Measurements from ENCODE around the gene GCN1. TPM values are rescaled to one million over a fixed set of nuclear protein-coding genes. Genes with fewer than 3 reads are reported as not detected.
"Not testable (repeated sequence)": the region's sequence is repeated elsewhere in the genome, so short reads cannot be mapped to it uniquely, and the experiment has no call there.

The GCN1 gene
- total RNA-seq, 2 donors from 2014 or later: 50.2 to 52.5 TPM

GRCh38 chr12:120216742-120217605 is 22.5 kb upstream of the GCN1 start:
- intact Hi-C loops (cut with DNase I): no loop called here
- DNase-seq (ENCODE audit: low spot score): no peak

GRCh38 chr12:120215766-120216735 is 21.5 kb upstream of the GCN1 start:
- DNase-seq (ENCODE audit: low spot score): no peak
- intact Hi-C loops (cut with DNase I): no loop called here

DNA sequence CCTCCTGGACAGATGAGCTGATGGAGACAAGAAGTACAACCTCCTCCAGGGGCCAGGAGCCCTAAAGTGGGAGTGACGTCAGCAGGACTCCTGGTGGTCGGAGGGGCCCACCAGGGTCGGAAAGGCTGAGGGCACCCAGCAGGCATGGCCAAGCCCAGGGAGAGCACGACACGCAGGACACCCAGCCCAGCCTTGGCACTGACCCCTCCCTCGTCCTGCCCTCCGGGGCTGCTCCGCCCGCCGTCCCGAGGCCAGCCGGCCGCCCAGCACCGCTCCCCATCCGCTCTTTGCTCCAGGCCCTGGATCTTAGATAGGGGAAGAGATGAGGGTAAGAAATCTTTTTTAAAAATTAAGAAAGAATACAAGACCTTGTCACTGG is 20.8 kb upstream of the GCN1 start:
- DNase-seq (ENCODE audit: low spot score): no peak
- intact Hi-C loops (cut with DNase I): no loop called here

DNA sequence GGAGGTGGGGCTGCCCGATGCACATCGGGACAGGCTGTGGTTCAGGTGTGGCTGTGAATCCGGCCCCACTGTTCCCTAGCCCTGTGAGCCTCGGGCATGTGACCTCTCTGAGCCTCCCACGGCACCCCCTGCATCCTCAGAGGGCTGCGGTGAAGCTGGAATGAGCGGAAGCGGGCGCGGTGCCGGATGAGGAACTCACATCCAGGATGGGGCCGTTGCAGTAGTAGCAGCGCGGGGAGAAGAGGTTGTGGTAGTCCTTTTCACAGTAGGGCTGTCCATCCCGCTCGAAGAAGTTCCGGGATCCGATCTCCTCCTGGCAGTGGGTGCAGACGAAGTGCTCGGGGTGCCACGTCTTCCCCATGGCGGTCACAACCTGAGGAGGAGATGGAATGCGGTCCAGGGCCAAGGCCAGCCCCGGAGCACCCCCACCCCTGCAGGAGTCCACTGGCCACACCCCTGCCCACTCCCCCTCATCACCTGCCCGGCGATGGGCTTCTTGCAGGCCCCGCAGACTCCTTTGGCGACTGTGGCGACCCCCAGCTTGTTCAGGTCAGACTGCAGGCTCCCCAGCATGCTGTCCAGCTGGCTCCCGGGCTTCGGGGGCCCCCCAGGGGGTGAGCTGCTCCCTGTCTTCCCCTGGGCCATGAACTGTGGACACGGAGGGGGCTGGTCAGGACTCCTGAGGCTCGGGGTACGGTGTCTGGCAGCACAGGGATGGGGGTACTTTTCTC is 20.3 kb upstream of the GCN1 start:
- DNase-seq (ENCODE audit: low spot score): no peak
- intact Hi-C loops (cut with DNase I): no loop called here

- no peak for DNase-seq (ENCODE audit: low spot score)
- intact Hi-C loops (cut with DNase I): no loop called here
Measured at GRCh38 chr12:120213758-120214157, 19.2 kb upstream of the GCN1 start.

- DNase-seq (ENCODE audit: low spot score); intact Hi-C loops (cut with DNase I): not testable (repeated sequence)
Measured at GRCh38 chr12:120213182-120213581, 18.7 kb upstream of the GCN1 start.

DNA sequence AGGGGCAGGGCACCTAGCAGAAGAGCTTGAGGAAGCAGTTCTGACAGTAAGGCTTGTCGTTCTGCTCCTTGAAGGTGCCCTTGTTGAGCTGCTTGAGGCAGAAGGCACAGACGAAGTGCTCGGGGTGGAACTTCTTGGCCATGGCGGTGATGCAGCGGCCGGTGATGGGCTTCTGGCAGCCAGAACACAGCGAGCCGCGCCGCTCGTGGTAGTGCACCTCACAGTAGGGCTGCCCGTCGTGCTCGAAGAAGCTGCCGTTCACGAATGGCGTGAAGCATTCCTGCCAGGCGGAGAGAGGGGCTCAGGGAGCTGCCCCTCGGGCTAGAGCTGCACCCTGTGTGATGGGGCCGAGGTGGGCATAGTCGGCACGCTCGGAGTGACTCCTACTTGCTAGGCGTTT is 17.8 kb upstream of the GCN1 start:
- intact Hi-C loops (cut with DNase I): no loop called here
- DNase-seq (ENCODE audit: low spot score): no peak

GRCh38 chr12:120211904-120212283 is 17.4 kb upstream of the GCN1 start:
- DNase-seq (ENCODE audit: low spot score): no peak
- intact Hi-C loops (cut with DNase I): no loop called here

DNA sequence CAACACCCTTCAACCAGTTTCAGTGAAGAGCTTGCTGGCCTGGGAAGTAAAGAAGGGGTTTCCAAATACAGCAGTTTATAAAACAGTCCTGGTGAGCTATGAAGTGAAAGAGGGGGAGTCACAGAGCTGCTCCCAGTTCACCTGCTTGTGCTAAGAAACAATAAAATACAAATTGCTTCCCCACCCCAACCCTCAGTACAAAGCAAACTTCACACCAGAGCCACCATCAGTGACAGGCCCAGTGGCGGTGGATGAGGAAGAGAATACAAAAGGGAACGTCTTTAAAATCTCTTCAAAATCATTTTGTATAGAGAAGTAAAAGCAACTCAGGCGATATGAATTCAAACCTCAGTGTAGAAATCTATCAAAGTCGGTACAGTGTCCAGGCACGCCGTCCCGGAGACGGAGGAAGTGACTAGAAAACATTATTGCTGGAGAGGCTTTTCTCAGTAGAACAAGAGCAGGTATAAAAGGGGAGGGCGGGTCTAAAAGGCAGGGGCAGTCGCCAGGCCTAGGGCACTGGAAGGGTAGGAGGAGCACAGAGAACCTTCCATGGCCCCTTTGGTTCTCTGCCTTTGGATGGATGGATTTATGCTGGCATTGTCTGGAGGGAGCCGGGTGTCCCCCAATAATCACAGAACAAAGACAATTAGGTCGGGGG is 16.9 kb upstream of the GCN1 start:
- intact Hi-C loops (cut with DNase I): no loop called here
- DNase-seq (ENCODE audit: low spot score): no peak

- intact Hi-C loops (cut with DNase I): no loop called here
- DNase-seq (ENCODE audit: low spot score): no peak
Measured at GRCh38 chr12:120209851-120210250, 15.3 kb upstream of the GCN1 start.

GRCh38 chr12:120207227-120207626 is 12.7 kb upstream of the GCN1 start:
- intact Hi-C loops (cut with DNase I): no loop called here
- DNase-seq (ENCODE audit: low spot score): no peak

- intact Hi-C loops (cut with DNase I); DNase-seq (ENCODE audit: low spot score): not testable (repeated sequence)
Measured at GRCh38 chr12:120206781-120207180, 12.3 kb upstream of the GCN1 start.

- no peak for DNase-seq (ENCODE audit: low spot score)
- intact Hi-C loops (cut with DNase I): no loop called here
Measured at GRCh38 chr12:120206228-120206627, 11.7 kb upstream of the GCN1 start.

GRCh38 chr12:120204171-120204570 is 9.7 kb upstream of the GCN1 start:
- intact Hi-C loops (cut with DNase I): no loop called here
- no peak for DNase-seq (ENCODE audit: low spot score)

DNA sequence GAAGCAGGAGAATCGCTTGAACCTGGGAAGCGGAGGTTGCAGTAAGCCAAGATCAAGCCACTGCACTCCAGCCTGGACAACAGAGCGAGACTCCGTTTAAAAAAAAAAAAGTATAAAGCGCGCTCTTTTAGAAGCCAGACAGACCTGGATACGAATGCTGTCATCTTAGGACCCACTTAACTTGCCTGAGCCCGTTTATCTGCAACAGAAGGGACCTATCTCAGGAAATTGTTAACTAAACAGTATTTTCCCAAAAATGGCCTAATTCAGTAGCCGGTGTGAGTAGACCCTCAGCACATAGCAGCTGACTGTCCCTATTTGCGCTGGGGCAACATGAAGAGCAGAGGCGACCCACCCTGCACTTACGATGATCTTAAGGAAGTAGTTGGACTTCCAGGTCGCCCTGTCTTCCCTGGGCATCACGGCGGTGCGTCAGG is 5.9 kb upstream of the GCN1 start:
- intact Hi-C loops (cut with DNase I): no loop called here
- no peak for DNase-seq (ENCODE audit: low spot score)

GRCh38 chr12:120199595-120200306 is 5.2 kb upstream of the GCN1 start:
- intact Hi-C loops (cut with DNase I): no loop called here
- no peak for DNase-seq (ENCODE audit: low spot score)

DNA sequence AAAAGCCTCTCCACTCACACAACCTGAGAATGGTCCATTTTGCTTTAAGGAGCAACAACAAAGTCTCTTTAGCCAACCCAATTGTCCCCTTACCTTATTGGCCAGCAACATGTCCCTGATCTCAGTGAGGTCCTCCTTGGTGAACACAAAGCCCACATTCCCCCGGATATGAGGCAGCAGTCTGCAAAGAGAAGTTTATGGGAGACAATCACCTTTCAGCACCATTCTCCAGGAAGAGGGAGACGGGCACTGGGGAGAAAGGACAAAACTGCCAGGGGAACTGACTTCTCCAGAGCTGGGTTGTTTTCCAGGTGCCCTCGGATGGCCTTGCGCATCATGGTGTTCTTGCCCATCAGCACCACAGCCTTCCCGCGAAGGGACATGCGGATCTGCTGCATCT is 4.5 kb upstream of the GCN1 start:
- intact Hi-C loops (cut with DNase I): no loop called here
- no peak for DNase-seq (ENCODE audit: low spot score)

GRCh38 chr12:120197542-120197887 is 3.0 kb upstream of the GCN1 start:
- DNase-seq (ENCODE audit: low spot score): no peak
- intact Hi-C loops (cut with DNase I): no loop called here
